ENCODE results near the gene CYP1A2.
"Not testable (repeated sequence)": the region's sequence is repeated elsewhere in the genome, so short reads cannot be mapped to it uniquely, and the experiment has no call there.

Gene CYP1A2

DNA sequence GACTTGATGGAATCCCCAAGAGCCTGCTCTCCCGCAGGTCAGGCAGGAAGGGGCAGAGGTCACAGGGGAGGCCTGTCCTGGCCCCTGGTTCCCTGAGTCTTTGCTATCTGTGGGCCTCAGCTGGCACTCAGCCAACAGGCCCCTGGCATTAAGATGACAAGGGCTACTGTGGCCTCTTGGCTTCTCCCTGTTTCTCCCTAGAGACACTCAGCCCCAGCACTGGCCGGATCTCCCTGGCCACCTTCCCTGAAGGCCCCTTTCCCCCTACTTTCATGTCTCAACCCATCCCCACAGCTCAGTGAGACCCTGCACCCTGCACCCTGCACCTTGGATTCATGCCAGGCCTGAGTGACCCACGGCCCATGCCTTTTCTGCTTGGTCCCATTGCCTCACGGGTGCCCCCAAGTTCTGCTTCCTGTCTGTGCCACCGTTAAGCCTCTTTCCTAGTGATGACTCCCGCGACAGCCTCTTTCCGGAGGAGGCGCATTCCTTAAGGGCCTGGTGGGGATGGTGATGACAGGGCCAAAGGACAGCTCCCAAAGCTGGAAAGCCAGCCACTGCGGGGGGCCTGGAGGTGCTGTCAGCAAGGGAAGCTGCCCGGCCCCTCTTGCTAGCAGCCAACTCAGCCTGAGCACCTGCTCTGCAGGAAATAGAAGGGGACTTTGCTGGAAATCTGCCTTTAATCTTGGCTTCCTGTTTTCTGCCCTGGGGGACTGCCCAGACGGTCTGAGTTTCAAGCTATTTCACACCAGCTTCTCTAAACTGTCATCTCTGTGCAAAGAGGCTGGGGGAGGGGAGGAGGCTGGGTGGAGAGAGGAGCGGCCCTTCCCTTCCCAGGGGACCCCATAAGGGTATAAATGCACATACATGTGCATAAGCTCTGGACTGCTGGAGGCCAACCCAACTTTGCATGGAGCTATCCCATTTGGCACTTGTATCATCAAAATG, 28.4 kb downstream of the CYP1A2 start:
- no peak for DNase-seq (ENCODE audit: low read depth)

DNA sequence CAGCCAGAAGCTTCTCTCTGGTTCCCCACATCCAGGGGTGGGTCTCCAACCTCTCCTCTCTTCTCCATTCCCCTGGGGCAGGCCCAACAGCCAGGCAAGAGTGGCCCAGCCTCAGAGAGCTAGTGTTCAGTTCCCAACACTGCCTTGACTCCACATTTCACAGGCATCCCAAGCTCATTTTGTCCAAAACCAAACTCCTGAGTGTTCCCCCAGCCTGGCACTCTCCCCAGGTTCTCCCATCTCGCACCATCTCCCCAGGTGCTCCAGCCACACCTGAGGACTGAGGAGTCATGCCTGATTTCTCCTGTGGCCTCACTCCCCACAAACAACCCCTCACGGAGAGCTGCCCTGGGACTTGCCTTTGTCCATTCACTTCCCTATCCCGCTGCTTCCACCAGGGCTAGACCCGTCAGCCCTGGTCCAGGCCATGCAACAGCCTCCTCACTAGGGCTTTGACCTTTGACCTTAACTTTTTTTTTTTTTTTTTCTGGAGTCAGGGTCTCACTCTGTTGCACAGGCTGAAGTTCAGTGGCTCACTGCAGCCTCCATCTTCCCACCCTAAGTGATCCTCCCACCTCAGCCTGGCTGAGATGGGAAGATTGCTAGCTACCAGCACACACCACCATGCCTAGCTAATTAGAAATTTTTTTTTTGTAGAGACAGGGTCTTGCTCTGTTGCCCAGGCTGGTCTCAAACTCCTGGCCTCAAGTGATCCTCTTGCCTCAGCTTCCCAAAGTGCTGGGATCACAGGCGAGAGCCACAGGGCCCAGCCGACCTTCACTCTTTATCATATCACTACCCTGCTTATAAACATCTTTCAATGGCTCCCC, 29.3 kb downstream of the CYP1A2 start:
- DNase-seq (ENCODE audit: low read depth): no peak

DNA sequence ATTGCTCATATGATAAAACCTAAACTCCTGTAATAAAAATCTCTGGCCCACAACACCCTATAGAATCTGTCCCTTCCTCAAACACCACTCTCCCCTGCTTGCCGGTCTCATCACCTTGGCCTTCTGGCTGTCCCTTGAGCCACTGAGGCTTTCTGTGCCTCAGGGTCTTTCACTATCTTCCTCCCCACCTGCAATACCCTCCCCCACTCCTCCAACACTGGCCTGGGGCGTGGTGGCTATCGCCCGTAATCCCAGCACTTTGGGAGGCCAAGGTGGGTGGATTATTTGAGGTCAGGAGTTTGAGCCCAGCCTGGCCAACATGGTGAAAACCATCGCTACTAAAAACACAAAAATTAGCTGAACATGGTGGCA, 29.9 kb downstream of the CYP1A2 start:
- no peak for DNase-seq (ENCODE audit: low read depth)

DNA sequence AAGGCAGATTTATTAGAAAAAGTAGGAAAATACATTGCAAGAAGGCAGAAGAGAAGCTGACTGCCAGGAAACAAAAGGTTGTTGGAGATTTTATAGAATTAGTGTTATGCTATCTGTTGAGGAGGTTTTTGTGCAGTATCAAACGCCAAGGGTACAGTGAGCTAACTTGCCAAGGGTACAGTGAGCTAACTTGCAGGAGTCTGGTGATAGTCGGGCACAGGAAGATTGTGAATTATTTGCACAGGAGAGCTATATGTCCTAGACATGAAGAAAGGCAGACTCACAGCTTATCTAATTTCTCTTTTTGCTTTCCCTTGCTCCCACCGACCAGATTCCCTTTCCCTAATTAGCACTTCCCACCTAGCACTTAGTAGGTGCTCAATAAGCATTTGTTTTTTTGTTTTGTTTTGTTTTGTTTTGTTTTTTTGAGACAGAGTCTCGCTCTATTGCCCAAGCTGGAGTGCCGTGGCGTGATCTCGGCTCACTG, 30.6 kb downstream of the CYP1A2 start:
- no peak for DNase-seq (ENCODE audit: low read depth)

DNA sequence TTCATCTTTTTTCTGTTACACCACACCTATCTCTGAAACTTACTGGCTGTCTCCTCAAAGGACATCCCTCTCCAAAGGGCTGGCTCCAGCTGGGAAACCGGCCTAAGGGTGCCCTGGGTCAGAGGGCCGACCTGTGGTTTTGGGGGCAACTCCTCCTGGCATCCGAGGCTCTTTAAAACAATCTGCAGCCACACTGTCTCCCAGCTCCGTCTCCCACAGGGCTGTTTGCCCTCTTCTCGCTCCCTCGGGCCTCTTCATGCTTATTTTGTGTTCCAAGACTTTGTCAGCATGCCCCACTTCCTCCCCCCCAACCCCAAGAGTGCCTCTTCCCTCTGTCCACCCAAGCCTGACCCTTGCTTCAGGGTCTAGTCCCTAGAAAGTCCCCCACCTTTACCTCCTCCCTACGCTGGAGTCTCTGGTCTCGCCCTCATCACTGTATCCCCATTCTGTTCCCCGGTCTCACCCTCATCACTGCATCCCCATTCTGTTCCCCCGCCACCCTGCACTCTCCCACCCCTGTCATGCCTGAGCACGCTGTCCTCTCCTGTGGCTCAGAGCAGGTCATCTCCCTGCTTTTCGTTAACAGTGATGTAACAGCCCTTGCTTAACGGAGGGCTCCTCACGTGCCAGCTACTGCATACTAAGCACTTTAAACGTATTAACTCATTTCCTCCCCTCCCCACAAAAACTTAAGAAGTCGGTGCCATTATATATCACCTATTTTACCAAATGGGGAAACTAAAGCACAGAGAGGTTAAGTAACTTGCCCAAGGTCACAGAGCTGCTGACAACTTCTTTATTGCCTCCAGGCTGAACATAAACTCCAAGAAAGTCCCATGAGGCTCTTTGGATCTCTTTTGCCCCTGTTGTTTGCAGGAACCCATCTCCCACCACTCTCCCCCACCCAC, 32.1 kb downstream of the CYP1A2 start:
- DNase-seq (ENCODE audit: low read depth): no peak

DNA sequence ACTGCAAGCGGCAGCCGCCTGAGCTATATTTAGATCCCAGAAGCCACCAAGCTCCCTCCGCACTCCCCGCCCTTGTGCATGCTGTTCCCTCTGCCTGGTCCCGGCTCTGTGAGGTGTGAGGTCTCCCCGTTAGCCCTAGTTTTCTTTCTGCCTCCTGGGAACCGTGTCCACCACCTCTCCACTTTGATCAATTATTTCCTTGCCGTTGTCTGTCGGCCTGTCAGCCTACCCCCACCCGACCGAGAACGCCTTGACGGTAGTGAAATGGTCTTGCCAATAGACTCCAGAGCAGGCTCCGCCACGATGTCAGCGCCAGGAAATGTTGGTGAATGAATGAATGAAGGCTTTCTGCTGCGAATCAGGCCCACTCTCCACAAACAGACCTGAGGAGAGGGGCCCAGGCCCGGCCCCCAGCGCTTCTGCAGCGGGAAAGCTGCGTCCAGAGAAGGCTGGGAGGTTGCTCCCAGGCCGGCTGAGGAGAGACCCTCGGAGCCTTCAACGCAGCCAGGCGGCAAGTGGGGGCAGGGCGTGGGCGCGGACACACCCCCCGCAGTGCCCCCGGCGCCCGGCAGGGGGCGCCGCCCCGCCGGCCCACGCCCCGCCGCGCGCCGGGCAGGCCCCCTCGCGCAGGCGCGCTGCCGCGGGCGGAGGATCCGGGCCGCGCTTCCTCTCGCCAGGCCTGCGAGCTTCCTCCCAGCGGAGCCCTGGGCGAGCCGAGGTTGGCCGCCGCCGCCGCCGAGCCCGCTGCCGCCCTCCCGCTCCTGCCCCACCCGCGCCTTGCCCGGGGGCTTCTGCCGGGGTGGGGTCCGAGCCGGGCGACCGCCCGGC, 33.0 kb downstream of the CYP1A2 start, which contains the start of gene CSK:
Gene CSK, plus strand, starts transcription at position 650 of the 828 bp plus-strand sequence. CDS start 16,218 bp downstream, outside the sequence.
- peak; percentile 74 for DNase-seq (ENCODE audit: low read depth)

DNA sequence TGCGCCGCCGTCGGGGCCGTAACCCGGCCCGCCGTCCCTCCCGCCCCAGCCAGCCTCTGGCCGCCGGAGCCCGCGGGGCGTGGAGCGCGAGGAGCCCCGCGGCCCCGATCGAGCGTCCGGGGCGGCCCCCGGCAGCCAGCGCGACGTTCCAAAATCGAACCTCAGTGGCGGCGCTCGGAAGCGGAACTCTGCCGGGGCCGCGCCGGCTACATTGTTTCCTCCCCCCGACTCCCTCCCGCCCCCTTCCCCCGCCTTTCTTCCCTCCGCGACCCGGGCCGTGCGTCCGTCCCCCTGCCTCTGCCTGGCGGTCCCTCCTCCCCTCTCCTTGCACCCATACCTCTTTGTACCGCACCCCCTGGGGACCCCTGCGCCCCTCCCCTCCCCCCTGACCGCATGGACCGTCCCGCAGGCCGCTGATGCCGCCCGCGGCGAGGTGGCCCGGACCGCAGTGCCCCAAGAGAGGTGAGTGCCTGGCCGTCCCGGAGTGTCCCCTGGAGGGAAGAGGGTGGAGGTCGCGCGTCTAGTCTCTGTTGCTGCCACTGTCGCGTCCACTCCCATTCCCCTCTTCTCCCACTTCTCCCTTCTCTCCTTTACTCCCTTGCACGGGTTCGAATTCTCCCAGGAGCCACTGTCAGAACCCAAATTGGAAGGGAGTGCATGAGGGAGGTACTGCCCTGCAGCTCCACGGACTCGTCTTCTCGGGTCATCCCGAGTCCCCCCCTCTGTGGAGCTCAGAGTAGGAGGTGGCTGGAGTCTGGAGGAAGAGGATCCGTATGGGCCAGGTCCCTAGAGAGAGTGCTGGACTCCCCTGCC, 33.8 kb downstream of the CYP1A2 start:
- no peak for DNase-seq (ENCODE audit: low read depth)

DNA sequence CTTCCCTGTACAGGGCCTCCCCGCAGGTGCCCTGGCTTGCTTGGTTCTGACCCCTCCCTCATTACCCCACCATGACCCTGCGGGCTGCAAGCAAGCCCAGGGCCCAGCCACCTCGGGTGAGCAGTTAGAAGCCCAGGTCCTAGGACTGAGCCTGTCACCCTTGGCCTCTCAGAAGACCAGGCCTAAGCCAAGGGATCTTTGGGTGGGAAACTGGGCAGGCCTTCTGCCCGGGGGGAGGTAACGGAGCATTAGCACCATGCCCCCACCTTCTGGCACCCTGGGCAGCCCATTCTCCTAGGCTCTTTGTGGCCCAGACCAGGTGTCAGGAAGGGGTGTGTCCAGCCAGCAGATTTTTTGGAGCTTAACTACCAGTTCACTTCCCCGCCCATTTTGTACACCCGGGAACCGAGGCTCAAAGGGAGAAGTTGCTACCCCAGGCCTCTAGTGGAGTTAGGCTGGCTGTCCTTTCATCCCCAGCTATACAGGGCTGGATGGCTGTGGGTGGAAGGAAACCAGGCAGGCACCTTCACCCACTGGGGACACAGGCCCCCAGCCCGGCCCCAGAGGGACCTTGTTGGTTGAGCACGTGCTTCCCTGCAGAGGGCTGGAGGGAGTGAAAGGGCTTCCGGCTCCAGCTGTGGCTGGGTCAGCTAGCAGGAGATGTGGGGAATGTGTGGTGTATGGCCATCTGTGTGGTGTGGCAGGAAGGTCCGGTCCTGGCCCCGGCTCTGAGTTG, 34.6 kb downstream of the CYP1A2 start:
- no peak for DNase-seq (ENCODE audit: low read depth)

DNA sequence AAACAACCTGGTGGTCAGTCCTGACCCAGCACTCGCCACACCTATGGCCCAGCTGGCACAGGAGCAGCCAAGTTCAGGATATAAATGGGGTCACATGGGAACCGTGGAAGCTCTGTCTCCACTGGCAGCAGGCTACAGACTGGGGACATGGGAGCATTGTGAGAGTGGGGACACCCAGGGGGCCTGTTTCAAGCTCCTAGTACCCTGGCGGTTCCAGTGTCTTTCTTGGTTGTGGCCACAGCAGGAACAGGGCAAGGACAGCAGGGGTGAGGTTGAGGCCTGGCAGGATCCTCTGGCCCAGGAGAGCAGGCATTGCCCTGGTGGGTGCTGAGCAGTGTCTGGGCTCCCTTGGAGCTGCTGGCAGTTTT, 35.1 kb downstream of the CYP1A2 start:
- DNase-seq (ENCODE audit: low read depth): no peak

DNA sequence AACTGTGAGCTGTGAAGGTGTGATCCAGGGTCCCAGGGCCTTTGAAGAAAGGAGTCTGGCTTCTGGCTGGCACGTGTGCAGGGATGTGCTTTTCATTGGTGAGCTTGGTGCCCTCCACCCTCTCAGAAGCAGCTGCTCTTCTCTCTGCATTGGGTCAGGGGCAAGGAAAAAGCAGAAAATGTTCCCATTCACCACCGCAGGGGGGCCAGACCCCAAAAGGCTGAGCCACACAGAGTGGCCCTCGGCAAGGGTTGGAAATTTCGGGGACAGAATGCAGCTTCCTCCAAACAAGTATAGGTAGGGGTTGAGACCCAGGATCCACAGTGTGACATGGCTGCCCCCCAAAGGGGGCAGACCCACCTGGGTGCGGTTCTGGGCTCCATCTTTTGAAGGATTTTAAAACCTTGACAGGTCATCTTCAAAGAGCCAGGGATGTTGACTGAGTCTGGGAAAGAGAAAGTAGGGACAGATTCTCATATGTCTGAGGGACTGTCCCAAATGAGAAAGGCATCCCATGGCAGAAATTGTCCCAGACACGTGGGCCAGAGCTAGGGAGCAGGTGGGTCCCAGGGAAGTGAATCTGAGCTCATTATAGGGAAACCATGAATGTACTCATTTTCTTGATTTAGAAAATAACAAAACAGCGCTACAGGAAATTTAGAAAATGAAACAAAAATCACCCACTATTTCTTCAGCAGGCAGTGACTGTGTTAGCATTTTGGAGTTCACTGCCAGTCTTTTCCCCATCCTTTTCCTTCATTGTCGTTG, 36.0 kb downstream of the CYP1A2 start:
- DNase-seq (ENCODE audit: low read depth): no peak

DNA sequence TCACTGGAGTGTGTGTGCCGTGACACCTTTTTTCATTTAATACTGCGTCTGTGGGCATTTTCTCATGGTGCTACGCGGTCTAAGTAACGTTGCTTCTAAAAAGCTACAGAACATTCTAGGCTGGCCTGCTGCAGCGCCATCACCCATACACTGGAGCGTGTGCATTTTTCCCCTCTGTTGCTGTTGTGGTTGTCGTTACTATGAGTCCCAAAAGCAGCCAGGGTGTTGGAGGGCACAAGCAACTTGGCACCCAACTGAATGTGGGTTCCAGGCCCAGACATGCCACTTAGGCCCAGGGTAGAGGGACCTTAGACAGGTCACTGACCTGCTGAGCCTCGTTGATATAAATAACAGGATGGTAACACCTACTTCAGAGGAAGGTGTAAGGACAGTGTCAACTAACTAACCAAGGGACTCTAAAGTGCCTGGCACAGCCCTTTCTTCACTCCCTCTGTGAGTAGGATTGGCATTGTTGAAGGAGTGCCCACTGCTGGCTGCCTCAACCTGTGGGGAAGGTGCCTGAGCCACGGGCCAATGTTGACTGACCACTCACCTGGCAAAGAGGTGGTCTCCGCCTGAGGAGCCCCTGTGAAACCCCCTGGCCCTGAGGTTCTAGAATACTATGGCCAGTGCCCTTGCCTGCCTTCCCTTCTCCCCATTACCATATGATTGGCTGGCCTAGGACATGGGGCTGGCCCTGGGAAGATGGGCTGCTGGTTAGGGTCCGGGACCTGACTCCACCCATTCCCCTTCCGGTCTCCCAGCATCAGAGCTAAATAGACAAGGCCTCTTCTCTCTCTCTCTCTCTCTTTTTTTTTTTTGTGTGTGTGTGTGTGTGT, 36.8 kb downstream of the CYP1A2 start:
- DNase-seq (ENCODE audit: low read depth): no peak

DNA sequence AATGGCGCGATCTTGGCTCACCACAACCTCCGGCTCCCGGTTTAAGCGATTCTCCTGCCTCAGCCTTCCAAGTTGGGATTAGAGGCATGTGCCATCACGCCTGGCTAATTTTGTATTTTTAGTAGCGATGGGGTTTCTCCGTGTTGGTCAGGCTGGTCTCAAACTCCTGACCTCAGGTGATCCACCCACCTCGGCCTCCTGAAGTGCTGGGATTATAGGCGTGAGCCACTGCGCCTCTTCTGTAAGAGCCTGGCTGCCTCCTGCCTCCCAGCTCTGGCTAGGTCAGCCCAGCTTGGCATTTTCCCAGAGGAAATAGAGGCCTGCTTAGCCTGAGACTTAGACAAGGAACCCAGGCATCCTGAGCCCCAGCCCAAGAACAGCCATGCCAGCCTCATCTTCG, 37.4 kb downstream of the CYP1A2 start:
- DNase-seq (ENCODE audit: low read depth): not testable (repeated sequence)

DNA sequence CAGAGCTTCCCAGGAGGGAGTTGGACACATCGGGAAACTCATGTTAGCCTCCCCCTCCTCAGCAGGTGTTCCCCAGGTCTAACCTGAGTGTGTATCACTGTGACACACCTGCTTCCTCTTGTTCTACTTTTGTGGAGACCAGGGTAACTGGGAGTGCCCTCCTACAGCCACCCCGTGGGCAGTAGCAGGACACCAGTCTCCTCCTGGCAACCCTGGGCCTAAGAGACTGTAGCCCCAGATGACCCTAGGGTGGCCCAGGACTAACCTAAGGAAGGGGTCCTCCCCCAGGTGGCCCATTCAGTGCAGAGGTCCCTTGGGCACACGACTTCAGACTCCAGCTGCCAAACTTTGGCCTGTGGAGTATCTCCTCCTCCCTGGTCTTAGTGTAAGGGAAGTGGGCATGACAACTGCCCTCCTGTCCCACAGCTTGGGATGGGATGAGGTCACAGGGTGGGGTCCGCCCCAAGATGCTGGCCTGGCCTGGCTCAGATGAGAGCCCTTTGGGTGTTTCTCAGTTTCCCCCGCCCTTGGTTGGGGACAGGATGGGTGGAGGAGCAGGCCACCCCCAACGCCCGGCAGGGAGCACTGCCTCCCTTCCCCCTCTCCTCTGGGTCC, 38.0 kb downstream of the CYP1A2 start:
- no peak for DNase-seq (ENCODE audit: low read depth)

DNA sequence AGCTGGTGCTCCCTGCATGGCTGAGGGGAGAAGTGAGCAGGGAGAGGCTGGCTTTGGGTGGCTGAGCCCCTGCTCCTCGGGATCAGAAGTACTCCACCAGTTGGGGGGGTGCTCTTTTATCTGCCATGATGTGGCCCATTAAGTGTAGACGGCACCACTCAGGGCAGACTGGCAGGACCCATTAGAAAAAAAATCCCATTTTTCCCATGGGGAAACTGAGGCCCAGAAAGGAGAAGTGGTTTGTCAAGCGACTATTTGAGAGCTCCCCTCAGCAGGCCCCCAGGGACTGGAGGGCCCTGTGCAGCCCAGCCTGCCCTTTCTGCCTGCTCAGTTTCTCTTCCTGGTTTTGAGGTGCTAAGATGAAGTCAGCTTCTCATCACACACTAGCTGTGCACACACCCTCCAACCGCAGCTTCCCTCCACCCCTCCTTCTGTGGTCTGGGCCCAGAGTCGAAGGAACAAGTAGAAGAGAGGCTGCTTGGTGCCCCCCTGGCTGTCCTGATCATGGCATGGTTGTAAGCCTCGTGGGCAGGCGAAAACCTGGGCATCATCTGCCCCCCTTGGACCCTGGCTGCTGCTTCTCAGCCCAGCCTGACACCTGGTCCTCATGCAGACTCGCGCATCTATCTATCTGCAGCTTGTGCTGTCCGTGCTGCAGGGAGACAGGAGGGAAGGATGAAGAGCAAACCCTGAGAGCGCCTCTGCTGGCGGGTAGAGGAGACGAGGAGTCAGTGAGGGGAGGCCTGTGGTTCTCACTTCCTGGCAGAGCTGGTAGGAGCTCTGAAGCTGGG, 38.8 kb downstream of the CYP1A2 start:
- DNase-seq (ENCODE audit: low read depth): peak; percentile 78

DNA sequence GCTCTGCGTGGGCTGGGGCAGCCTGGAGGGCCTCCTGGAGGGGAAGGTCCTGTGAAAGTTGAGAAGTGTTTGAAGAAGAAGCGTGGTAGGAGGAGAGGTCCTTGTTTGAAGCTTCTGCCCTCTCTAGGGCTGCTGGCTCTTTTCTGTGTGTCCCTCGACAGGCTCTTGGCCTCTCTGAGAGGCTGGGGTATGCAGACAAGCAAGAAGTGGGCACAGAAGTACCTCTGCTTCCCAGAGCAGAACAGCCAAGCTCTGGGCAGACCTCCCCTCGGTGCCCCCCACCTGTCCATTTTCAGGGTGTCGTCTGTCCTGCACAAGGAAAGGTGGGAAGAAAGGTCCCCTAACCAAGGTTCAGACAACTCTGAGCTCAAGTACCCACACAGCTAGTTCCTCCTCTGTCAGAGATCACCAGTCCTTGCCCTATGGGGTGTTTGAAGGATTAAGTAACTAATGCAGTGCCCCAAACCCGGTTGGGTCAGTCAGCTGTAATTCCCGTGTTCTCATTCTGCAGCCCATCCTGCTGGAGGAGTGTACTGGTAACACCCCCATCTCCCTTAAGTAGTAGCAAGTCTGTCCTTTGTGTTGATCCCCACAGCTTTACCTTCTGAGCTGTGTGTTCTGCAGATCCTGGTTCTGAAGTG, 39.5 kb downstream of the CYP1A2 start:
- no peak for DNase-seq (ENCODE audit: low read depth)

DNA sequence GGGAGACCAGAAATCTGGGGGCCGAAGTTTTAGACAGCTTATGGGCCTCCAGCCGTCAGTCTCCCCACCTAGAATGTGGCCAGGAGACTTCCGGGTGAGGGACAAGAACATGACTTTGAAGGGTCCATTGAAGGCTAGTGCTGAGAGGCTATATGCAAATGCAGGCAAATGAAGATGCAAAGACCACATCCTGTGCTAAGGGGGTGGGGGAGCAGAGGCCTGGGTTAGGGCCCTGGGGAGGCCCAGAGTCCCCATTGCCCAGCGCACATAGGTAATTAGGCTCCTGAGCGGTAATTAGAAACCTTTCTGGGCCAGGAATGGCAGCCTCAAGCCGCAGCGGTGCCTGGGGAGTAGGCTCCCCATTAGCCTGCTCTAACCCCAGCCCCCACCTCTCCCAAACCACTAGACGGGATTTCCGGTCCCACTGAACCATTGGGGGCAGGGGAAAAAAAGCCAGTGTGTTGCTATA, 40.1 kb downstream of the CYP1A2 start:
- DNase-seq (ENCODE audit: low read depth): no peak
